OCI-LY1 (cell line): ENCODE results near the gene RAD52.

ENCODE experiments used
- H2AFZ ChIP-seq: fragments of 200-600 bp; sonication (generic), shearing (Covaris generic); 2 replicates; pipeline ENCODE4 v1.6.0; 2014; ENCODE audit warnings: antibody characterized with exemption, mild to moderate bottlenecking, low read length
- H3F3A ChIP-seq: fragments of 200-600 bp; sonication (generic), shearing (Covaris generic); 2 replicates; pipeline ENCODE4 v1.6.0; 2014; ENCODE audit warnings: mild to moderate bottlenecking, antibody characterized with exemption, low read length, moderate library complexity; ENCODE audit not compliant: insufficient read depth
- H3K27ac ChIP-seq: fragments of 200-600 bp; sonication (generic); 2 replicates; pipeline ENCODE4 v1.5.1; 2014; ENCODE audit warnings: low read length, mixed run types, mild to moderate bottlenecking, low read depth; ENCODE audit not compliant: poor library complexity, severe bottlenecking
- H3K27me3 ChIP-seq: fragments of 200-600 bp; sonication (generic); 2 replicates; pipeline ENCODE4 v1.6.0; 2014; ENCODE audit warnings: antibody characterized with exemption, mild to moderate bottlenecking, low read length, moderate library complexity; ENCODE audit not compliant: insufficient read depth
- H3K36me3 ChIP-seq: fragments of 200-600 bp; sonication (generic); 2 replicates; pipeline ENCODE4 v1.6.1; 2014; ENCODE audit warnings: mild to moderate bottlenecking, antibody characterized with exemption, low read length, moderate library complexity, mixed read lengths; ENCODE audit not compliant: insufficient read depth
- H3K4me1 ChIP-seq: fragments of 200-600 bp; sonication (generic); 2 replicates; pipeline ENCODE4 v1.5.1; 2014; ENCODE audit warnings: mild to moderate bottlenecking, low read length, moderate library complexity; ENCODE audit not compliant: insufficient read depth, severe bottlenecking
- H3K4me2 ChIP-seq: fragments of 200-600 bp; sonication (generic), shearing (Covaris generic); 2 replicates; pipeline ENCODE4 v1.6.1; 2014; ENCODE audit warnings: low read length
- H3K4me3 ChIP-seq: fragments of 200-600 bp; sonication (generic); 2 replicates; pipeline ENCODE4 v1.5.1; 2014; ENCODE audit warnings: low read length, low read depth, mild to moderate bottlenecking, mixed read lengths; ENCODE audit not compliant: poor library complexity, severe bottlenecking
- H3K79me2 ChIP-seq: fragments of 200-600 bp; shearing (Covaris generic); 2 replicates; pipeline ENCODE4 v1.6.1; 2016; ENCODE audit warnings: mixed run types, low read length, mixed read lengths; ENCODE audit not compliant: insufficient read depth
- H3K9ac ChIP-seq: fragments of 200-600 bp; sonication (generic), shearing (Covaris generic); 2 replicates; pipeline ENCODE4 v1.6.1; 2014; ENCODE audit warnings: mild to moderate bottlenecking, low read length, mixed read lengths
- H3K9me2 ChIP-seq: fragments of 200-600 bp; sonication (generic), shearing (Covaris generic); 2 replicates; pipeline ENCODE4 v1.6.1; 2014; ENCODE audit warnings: low read depth, mild to moderate bottlenecking, low read length, mixed read lengths
- H3K9me3 ChIP-seq: fragments of 200-600 bp; shearing (Covaris generic); 2 replicates; pipeline ENCODE4 v1.6.1; 2014; ENCODE audit warnings: low read length, mixed read lengths
- H4K20me1 ChIP-seq: fragments of 200-600 bp; sonication (generic), shearing (Covaris generic); 2 replicates; pipeline ENCODE4 v1.6.0; 2016; ENCODE audit warnings: mild to moderate bottlenecking, low read length; ENCODE audit not compliant: insufficient read depth
- CTCF ChIP-seq: fragments of 200-600 bp; sonication (generic), shearing (Covaris generic); IDR thresholded peaks from 2 replicates; pipeline ENCODE4 v1.5.1; 2017; ENCODE audit warnings: mild to moderate bottlenecking, antibody characterized with exemption, low read length, moderate library complexity, mixed read lengths
- EZH2 ChIP-seq: fragments of 200-600 bp; sonication (generic), shearing (Covaris generic); IDR thresholded peaks from 2 replicates; pipeline ENCODE4 v1.8.0; 2017; ENCODE audit warnings: borderline replicate concordance, mixed run types, mild to moderate bottlenecking, antibody characterized with exemption, low read length, moderate library complexity, mixed read lengths

The RAD52 gene

DNA sequence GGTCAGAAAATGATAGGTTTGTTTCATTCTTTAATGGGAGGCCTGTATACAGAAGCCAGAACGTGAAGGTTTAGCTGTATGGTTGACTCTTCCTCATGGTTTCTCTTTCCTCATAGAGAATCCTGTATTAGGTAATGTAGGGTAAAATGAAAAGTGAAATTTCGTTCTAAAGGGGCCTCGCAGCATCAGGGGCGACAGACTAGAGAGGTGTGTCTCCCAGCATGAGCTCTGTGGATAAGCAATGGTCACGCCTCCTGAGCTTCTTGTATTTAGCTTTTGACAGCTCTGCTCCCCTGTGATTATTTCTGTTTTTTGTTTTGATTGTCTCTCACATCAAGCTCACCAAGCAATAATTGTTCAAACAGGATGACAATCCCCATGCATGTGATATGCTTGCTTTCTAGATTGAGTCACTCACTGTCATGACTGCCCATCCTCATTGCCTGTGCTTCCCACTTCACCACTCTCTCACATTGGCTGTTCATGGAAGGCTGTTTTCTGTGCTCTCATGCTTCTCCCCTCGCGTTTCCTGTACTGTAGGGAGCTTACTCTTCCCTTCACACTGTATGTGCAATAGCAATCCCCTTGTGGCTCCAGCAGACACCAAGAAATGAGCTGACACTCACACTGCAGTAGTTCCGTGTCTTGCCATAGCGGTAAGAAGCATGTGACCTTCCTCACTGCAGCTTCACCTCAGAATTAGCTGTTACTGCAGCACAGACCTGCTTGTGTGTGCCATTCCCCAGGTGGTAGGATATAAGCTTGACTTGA is 44.0 kb downstream of the RAD52 start:
- H3K4me3 ChIP-seq: no peak overlapping the region
- H3K36me3 ChIP-seq: peaks cover 97% of the 10 kb centered on the region
- H3K9ac ChIP-seq: no peak overlapping the region
- no peak overlapping the region for H3K27ac ChIP-seq
- H3F3A ChIP-seq: no peaks in the 10 kb centered on the region
- H2AFZ ChIP-seq: no peak overlapping the region
- no peaks in the 10 kb centered on the region for H3K27me3 ChIP-seq
- TF ChIP-seq EZH2 (no peak), CTCF (no peak)
- no peaks in the 10 kb centered on the region for H3K4me1 ChIP-seq
- H3K9me3 ChIP-seq: no peaks in the 10 kb centered on the region
- H4K20me1 ChIP-seq: no peaks in the 10 kb centered on the region
- H3K9me2 ChIP-seq: no peaks in the 10 kb centered on the region
- H3K79me2 ChIP-seq: no peaks in the 10 kb centered on the region
- H3K4me2 ChIP-seq: no peak overlapping the region

DNA sequence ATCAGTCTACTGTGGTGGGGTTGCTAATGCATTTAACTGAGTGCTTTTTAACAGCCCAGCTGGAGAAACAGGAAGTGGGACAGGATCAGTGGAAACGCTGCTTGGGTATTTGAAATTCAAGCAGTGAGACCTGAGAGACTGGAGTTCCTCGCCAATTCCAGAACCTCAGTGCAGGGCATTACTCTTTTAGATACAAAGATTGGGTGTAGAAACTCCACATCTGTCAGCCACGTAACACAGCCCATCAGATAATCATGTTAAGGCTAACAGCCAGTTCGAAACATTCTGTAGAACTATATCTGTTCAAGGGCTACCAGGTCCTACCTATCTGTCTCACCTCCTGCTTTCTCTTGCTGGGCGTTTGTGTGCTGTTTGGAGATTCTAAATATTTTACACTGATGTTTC is 45.5 kb downstream of the RAD52 start:
- Histone ChIP-seq H3K27me3 (no peaks in the 10 kb centered on the region), H2AFZ (no peak overlapping the region), H4K20me1 (no peaks in the 10 kb centered on the region), H3F3A (no peaks in the 10 kb centered on the region), H3K36me3 (peaks cover 96% of the 10 kb centered on the region), H3K4me3 (no peak overlapping the region), H3K4me2 (no peak overlapping the region), H3K9me2 (no peaks in the 10 kb centered on the region), H3K4me1 (no peaks in the 10 kb centered on the region), H3K9ac (no peak overlapping the region), H3K9me3 (no peaks in the 10 kb centered on the region), H3K79me2 (no peaks in the 10 kb centered on the region), H3K27ac (no peak overlapping the region)
- TF ChIP-seq EZH2 (no peak), CTCF (no peak)

- Histone ChIP-seq H2AFZ (no peak overlapping the region), H3K9me3 (no peaks in the 10 kb centered on the region), H3K4me1 (no peaks in the 10 kb centered on the region), H3K36me3 (peaks cover 93% of the 10 kb centered on the region), H3K4me2 (no peak overlapping the region), H3K4me3 (no peak overlapping the region), H3K9ac (no peak overlapping the region), H3K27me3 (no peaks in the 10 kb centered on the region), H3K79me2 (no peaks in the 10 kb centered on the region), H3F3A (no peaks in the 10 kb centered on the region), H4K20me1 (no peaks in the 10 kb centered on the region), H3K27ac (no peak overlapping the region), H3K9me2 (no peaks in the 10 kb centered on the region)
- TF ChIP-seq CTCF (no peak), EZH2 (no peak)
Observed at GRCh38 chr12:903055-903454, 46.4 kb downstream of the RAD52 start.
